ENCODE measurements around the gene PANK1.

GRCh38 chr10:89588671-89589070, 56.4 kb downstream of the PANK1 start:
- no peak for TF ChIP-seq POLR2A (IDR thresholded peaks at IDR 0.05)
- TF ChIP-seq CTCF (IDR thresholded peaks at IDR 0.05): no peak

Data from tibial nerve (tissue), 3 donors.